ENCODE results near the gene AQP9.
"Not testable (repeated sequence)": the region's sequence is repeated elsewhere in the genome, so short reads cannot be mapped to it uniquely, and the experiment has no call there.

Gene AQP9

DNA sequence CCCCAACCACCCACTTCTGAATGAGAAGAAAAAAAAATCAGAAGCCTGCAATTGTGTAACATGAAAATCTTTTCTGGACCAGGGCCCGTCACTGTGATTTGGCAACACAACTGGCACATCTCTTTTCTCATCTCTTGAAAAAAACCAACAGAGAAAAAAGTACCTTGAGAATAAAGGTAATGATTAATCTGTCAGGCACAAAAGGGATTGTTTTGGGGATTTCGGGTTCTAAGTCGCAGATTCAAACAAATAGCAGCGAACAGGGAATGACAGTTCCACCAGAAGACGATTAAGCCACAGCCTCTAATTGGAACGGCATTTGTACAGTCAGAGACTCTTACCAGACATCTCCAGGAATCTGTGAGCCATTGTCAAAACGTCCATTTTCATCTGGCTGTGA lies at the start of gene AQP9:
Gene AQP9 (plus strand): TSS at position 276 of the 400 bp plus-strand sequence. CDS start 185 bp downstream, outside the sequence.
- DNase-seq = no peak

DNA sequence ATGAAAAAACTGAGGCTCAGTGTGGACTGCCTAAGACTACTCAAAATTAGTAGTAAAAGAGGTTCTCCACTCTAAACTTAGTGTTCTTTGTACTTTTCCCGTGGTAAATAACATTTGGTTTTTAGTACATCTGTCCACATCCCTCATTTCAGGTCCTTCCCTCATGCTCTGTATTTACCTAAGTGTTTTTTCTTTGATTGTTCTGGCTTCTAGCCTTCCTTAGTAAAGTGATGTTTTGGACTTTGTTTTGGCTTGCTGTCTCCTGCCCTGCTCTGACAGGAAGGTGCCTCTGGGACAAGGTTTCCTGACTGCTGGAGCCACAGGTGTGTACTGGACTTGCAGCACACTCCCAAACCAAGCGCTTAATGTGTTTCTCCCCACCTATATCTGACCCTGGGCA lies 42.8 kb upstream of the AQP9 start:
- DNase-seq = no peak

DNA sequence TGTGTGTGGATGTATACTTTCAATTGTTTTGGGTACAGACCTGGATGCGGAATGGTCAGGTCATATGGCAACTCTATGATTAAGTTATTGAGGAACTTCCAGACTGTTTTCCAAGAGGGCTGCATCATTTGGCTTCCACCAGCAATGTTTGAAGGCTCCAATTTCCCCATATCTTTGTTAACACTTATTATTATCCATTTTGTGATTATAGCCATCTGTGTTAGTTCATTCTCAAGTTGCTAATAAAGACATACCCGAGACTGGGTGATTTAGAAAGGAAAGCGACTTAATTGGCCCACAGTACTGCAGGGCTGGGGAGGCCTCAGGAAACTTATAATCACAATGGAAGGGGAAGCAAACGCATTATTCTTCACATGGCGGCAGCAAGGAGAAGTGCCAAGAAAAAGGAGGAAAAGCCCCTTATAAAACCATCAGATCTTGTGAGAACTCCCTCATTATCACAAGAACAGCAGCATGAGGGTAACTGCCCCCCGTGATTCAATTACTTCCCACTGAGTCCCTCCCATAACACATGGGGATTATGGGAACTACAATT lies 41.6 kb upstream of the AQP9 start:
- DNase-seq = no peak

GRCh38 chr15:58103482-58103881 lies 34.7 kb upstream of the AQP9 start:
- no peak for DNase-seq

DNA sequence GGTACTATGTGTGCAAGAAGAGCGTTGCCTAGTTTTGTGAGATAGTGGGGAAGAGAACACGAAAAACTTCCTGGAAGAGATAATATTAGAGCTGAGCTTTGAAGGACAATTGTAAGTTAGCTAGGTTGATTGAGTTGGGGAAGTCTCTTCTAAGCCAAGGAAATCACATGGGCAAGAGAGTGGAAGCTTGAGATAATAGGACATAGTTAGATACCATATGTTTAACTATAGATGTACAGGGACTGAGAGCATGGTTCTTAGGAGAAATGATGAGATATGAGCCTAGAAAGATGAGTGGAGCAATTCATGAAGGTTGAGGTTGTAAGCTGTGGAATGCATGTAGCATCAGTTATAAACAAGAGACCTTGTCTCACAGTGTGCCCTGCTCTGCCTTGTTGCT lies 30.1 kb upstream of the AQP9 start:
- no peak for DNase-seq

- DNase-seq = no peak
These were observed 28.8 kb upstream of the AQP9 start for GRCh38 chr15:58109419-58109818.

GRCh38 chr15:58110999-58111717 lies 27.0 kb upstream of the AQP9 start:
- no peak for DNase-seq

GRCh38 chr15:58111718-58112104 lies 26.5 kb upstream of the AQP9 start:
- no peak for DNase-seq

- DNase-seq = not testable (repeated sequence)
These were observed 24.8 kb upstream of the AQP9 start for GRCh38 chr15:58113358-58113757.

DNA sequence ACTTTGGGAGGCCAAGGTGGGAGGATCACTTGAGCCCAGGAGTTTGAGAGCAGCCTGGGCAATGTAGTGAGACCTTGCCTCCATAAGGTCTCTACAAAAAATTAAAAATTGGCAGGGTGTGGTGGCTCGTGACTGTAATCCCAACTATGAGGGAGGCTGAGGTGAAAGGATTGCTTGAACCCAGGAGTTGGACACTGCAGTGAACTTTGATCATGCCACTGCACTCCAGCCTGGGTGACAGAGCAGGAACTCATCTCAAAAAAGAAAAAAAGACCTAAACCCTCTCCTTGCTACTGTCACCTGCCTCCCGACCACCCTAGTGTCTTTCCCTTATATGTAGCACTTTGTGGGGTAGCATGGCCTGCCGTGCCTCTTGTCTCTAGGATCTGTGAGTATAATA lies 23.8 kb upstream of the AQP9 start:
- no peak for DNase-seq

DNA sequence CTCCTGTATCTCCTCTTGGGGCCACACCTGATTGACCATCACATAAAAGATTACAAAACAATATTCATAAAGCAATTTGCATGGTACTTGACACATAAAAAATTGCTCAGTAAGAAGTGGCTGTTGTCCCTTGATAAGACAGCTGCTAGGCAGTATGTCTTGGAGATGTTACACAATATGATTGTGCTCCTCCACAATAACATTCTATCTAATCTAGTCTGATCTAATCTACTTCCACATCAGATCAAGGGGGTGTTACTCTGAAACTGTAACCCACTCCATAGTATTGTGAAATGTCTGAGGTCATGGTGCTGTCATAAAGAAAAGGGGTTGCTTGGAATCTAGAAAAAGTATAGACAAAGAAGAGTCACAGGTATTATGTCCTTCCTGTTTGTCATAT lies 23.4 kb upstream of the AQP9 start:
- DNase-seq = no peak

GRCh38 chr15:58115692-58116091 lies 22.5 kb upstream of the AQP9 start:
- no peak for DNase-seq

GRCh38 chr15:58117619-58118018 lies 20.6 kb upstream of the AQP9 start:
- DNase-seq = no peak

GRCh38 chr15:58118272-58118671 lies 19.9 kb upstream of the AQP9 start:
- no peak for DNase-seq

GRCh38 chr15:58119016-58119415 lies 19.2 kb upstream of the AQP9 start:
- DNase-seq = no peak

GRCh38 chr15:58124585-58124984 lies 13.6 kb upstream of the AQP9 start:
- DNase-seq = no peak

DNA sequence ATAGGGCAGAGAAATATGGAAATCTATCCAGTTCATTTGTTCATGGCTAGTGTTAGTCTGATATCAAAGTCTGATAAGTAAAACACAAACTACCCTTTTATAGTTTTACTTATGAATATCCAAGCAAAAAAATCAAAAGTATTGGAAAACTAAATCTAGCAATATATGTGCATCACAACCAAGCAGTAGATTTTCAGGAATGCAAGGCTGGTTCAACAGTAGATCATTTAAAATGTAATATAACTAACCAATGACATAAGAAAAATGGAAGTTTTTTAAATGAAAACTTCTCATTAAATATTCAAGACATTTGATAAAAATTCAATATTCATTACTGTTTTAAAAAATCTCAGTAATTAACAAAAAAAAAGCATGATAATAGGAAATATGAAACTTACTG lies 12.8 kb upstream of the AQP9 start:
- no peak for DNase-seq

- DNase-seq = no peak
These were observed 3.3 kb upstream of the AQP9 start for GRCh38 chr15:58134886-58135285.

- DNase-seq = no peak
These were observed 2.5 kb upstream of the AQP9 start for GRCh38 chr15:58135511-58136174.

DNA sequence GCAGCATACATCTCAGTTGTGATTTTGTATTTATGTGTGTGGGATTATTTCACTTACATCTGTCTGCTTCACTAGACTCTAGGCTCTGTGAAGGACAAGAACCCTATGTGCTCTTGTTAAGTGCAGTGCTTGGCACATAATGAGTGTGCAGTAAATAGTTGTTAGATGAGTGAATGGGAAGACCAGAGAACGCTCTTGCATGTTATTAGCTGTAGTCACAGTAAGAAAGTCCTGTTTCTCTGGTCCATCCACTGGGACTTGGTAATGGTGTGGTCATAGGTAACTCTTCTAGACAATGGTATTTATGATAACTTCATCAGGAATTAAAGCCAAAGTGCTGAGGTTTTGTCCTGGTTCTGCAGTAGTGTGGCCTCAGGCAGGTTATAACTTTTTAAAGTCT lies 1.4 kb upstream of the AQP9 start:
- DNase-seq = no peak

DNA sequence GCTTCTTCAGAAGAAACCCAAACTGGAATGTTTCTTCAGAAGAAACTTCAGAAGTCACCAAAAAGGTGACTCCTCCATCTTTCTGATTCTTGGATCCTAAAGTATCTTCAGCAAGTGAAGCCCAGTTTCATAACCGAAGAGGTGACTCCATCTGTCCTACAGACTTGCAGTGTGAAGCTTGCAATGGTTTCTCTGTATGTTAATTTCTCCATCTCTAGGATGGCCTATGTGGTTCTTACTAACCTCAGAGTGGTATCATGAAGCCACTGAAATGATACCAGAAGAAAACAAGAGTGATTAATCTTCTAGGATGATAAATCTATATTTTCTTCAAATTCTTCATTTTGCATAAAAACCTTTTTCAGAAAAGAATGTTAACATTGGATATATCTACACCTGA lies 495 bp upstream of the AQP9 start:
- DNase-seq = no peak

GRCh38 chr15:58139276-58139988 lies 1.3 kb downstream of the AQP9 start:
- no peak for DNase-seq

DNA sequence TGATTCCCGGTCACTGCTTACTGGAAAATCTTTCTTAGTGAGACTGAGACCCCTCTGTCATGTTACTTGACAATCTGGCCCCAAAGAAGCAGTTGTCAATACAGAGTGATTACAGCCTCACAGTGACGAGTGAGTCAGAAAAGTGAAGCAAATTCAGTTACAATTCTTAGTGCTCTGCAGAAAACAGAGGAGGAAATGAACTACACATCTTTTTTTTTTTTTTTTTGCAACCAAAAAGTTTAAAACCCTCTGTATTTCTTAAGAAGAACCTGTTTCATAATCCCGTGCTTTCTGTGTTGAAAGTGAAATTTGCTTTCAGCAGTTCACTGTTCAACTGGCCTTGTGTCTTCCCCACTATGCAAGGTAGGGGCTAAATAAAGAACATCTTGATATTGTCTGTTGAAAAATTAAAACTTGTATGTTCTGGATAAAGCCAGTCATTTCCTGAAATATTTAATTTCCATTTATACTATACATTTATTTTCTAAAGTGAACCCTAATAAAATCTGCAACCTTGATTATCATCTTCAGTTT lies 1.9 kb downstream of the AQP9 start:
- DNase-seq = no peak

DNA sequence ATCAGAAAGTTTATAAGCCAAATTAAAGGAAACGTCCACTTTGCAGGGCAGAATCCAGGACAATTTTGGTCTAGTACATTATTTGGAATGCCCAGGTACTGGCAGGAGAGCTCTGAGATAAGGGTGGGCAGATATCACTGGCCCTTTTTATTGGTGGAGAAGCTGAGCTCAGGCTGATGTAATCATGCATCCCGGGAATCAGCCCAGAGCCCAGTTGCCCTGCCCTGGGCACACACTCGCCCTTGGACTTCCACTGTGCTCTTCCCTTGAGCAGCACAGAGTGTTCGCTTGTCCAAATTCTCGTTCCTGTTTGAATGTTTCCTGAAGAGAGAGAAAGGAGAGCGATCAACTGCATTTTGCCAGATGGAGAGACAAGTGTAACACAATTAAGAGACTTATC lies 3.7 kb downstream of the AQP9 start:
- DNase-seq = no peak
